ACHN (cell line): ENCODE results near the gene KIAA1671.

Experiments used
- DNase-seq: peaks from one replicate; pipeline ENCODE4 v3.0.0-alpha.2; 2015
- in situ Hi-C: cut with HindIII; loops from 2 replicates; pipeline ENCODE4 v1.10.0; 2017; ENCODE audit warnings: low sequenced_read_pairs, low pct_ligation_motif_present, low pct_unique_long_range_greater_than_20kb

The KIAA1671 gene

DNA sequence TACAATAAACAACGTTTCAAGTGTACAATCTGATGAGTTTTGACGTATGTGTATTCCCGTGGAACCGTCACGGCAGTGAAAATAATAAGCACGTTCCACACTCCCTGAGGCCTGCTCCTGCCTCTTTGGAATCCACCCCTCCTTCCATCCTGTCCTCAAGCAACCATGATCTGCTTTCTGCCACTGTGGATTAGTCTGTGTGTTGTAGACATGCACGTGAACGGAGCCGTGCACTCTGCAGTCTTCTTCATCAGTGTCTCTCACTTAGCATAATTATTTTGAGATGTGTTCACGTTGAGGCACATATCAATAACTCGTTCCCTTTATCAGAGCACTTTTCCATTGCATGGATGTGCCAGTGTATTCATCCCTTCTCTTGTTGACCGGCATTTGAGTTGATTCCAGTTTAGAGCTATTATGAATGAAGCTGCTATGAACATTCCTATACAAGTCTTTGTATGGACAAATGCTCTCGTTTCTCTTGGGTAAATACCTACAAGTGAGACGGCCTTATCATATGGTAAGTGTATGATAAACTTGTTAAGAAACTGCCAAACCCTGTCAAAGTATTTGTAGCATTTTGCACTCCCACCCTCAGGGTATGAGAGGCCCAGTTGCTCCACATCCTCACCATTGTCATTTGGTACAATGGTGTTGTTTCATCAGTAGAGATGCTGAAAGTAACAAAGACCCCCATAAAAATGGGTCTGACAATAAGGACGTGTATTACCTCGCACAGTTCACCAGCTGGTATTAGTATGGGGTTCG, 144.3 kb downstream of the KIAA1671 start:
- no peak for DNase-seq
- in situ Hi-C loops: no loop called here

DNA sequence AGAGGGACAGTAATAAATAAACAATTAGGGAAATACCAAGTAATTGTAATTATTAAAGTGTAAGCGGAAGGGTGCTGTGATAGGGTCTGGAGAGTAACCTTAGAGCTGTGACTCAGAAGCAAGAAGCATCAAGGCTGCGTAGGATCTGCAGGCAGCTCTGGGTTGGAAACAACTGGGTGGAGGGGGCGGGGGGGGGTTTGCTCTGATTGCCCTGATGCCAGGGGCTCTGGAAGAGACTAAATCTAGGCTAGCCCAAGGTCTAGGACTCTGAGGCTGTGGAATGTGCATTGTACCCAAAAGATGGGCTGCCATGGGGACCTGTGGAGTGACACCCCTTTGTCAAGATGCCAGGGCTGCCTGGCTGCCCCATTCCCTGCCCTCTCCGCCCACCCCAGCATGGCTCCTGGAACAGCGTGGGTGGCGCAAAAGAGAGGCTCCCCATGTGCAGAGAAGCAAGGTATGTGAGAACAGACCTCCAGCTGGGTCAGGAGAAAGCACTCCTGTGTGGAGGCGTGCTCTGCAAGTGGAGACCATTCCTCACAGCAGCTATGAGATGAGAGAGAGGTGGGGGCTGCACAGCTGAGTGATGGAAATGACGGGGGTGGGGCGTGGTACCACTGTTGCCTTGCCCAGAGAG, 146.0 kb downstream of the KIAA1671 start:
- in situ Hi-C loops: no loop called here
- DNase-seq: no peak

DNA sequence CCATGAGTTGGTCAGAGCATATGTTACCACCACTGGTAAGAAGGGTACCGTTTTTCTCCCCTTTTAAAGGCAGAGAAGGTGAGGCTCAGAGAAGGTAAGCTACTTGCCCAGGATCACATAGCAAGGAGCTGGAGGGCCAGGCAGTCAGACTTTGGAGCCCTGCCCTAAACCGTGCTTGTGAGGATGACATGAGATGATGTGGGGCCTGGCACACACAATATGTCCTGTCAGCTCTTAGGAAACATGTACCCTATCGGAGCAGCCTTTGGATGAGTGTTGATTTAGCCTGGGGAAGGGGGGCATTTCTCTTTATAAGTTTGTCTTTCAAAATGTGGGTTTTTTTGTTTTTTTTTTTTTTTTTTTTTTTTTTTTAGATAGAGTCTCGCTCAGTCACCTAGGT, 146.7 kb downstream of the KIAA1671 start:
- no peak for DNase-seq

DNA sequence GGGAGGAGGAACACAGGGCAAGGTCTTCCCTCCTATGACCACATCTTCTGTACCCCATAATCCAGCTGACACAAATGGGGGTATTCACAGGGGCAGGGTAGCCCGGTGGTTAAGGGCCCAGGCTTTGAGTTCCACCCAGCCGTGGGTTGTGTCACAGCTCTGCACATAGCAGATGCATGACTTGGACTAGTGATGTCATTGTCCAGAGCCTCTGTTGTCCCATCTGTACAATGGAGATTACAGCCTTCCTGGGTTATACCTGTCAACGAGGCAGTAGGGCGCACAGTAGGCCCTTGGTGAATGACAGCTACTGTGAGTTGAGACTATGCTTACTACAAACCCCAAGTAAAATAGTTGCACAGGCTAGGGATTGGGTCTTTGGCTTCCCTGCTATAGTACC, 147.9 kb downstream of the KIAA1671 start:
- no peak for DNase-seq
- in situ Hi-C loops: no loop called here

More for the DNA sequence above, 146.7 kb downstream of the KIAA1671 start:
- in situ Hi-C loops: no loop called here

DNA sequence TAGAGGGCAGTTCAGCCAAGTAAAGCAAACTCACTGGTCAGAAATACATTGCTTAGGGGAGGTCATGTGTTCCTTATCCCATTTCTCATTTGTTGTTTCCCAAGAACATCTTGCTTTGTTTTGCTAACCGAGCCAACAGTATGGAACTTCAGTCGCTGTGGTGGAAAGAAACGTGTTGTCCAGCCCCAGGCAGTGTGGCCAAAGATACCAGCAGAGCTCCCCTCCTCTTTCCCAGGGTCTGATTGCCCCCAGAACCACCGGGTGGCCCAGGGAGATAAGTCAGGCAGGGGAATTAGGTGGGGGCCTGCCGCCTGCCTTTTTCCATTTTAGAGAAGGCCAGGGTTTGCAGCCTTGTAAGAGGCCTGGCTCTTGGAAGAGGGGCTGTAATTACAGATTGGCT, 148.4 kb downstream of the KIAA1671 start:
- in situ Hi-C loops: no loop called here
- no peak for DNase-seq

DNA sequence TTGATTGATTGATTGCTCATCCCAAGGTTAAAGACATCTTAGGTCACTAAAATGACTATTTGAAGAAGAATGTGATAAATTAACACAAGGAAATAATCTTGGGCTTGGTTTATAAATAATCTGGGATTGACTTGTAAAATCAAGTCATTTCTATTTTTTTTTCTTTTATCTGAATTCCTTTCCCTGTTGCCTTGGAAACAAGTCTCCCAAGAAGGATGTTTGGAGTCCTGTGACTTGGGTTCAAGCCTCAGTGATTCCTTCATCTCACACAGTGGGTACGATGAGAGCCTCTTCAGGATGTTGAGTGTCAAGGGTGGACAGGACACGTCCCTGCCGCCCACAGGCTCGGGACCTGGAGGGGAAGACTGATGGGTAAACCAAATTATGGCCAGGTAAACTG, 149.0 kb downstream of the KIAA1671 start:
- DNase-seq: no peak
- in situ Hi-C loops: no loop called here

DNA sequence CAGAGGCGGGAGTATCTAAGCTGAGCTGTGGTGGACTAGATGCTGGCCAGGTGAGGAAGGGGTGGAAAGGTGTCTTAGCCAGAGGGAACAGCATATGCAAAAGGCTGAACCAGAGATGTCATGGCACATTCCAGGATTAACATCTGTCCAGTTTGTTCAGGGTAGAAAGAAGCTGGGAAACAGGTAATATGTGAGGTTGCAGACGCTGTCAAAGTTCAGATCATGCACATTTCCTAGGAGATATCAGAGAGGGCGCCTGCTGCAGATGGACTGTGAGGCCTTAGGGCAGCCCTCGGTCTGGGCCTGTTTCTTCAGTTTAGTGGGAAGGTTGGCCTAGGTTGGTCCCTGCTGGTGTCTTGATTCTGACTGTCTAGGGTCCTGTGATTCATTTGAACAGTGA, 149.5 kb downstream of the KIAA1671 start:
- no peak for DNase-seq
- in situ Hi-C loops: no loop called here

DNA sequence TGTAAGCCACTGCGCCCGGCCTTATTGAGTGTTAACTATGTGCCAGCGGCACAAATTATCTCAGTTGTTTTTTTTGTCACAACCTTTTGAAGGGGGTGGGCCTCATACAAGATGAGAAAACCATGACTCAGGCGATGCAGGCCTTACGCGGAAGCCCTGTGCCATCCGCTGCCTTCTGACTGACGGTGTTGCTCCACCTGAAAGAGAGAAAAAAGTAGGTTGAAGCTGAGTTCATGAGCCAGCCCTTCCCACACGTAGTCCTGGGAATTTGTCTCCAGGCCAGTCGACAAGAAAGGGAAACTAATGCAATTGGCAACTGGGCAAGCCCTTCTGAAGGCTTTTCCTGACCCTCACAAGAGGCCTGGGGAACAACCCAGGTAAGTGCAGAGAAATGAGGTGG, 150.2 kb downstream of the KIAA1671 start:
- no peak for DNase-seq
- in situ Hi-C loops: no loop called here

DNA sequence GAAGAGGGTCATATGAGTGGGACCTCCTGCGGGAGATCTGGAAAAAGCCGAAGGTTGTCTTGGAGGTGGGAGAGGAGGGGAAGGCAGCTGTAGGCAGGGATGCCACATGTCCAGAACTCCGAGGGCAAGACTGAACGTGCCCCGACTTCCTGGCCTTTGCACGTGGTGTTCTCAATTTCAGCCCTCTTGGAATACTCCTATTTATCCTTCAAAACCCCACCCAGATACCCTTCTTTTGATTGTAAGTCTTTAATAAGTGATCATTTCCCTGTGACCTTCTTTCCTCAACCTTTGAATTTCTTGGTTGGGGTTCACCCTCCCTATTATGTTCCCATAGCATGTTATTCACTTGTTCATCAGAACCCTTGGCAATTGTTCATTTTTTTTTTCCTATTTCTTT, 151.9 kb downstream of the KIAA1671 start:
- in situ Hi-C loops: no loop called here
- DNase-seq: no peak

DNA sequence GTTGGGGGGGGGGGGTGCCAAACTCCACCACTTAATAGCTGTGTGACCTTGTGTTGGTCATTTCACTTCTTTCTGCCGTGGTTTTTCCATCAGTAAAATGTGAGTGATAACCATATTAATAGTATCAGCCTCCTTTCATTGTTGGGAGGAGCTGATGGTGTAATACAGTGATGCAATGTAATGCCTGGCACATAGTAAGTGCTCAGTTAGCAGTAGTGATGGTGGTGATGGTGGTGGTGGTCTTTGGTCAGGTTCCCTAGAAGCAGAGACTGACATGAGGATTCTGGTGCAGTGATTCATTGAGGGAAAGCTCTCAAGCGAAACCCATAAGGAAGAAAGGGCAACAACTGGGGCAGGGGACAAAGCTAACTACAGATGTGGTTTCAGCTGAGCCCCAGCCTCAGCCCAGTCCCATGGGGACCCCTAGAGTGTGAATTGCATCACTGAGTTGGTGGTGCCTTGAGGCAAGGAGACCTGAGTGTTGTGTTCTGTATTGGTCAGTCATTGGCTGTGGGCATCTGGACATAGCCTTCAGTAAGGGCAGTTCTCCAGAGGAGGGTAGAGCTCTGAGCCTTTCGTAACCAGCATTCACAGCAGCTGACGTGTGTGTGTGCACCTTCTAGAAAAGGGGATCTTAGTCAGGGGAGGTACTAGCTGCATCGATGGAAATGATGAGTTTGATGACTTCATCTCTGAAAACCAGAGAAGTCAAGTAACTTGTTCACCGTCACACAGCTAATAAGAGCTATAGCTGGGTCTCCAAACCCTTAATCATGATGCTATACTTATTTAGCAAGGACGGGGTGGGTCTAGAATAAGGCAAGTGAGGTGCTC, 153.5 kb downstream of the KIAA1671 start:
- in situ Hi-C loops: no loop called here
- DNase-seq: no peak

DNA sequence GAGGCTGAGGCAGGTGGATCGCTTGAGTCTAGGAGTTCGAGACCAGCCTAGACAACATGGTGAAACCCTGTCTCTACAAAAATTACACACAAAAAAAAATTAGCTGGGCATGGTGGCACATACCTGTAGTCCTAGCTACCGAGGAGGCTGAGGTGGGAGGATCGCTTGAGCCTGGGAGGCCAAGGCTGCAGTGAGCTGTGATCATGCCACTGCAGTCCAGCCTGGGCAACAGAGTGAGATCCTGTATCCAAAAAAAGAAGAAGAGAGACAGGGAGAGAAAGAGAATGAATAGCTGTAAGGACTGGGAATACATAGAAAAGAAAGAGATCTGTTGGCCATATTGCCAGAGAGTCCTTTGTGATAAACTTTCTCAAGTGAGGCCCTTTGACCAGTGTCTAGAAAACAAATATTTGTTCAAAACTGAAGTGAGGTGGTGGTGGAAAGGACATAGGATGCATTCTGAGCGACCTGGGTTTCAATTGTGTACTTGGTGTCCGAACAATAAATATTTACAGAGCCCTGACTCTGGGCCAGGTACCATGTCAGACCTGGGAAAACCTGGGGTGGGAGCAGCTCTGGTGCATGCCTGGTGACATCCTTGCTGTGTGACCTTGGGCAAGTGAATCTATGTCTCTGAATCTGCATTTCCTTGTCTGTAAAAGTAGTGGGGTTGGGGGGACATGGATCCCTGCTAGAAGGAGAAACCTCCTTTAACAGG, 157.5 kb downstream of the KIAA1671 start:
- no peak for DNase-seq
- in situ Hi-C loops: no loop called here

DNA sequence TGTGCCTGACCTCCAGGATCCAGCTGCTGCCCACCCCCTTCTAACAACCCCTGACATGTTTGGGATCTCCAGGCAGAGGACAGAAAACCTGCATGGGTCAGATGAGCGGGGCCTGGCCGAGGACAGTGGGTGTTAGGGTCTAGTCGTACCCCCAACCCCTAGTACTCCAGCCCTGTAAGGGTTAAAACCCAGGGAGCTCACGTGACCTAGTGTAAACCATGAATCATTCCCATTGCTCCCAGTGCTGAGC, 158.0 kb downstream of the KIAA1671 start:
- no peak for DNase-seq
- in situ Hi-C loops: no loop called here

DNA sequence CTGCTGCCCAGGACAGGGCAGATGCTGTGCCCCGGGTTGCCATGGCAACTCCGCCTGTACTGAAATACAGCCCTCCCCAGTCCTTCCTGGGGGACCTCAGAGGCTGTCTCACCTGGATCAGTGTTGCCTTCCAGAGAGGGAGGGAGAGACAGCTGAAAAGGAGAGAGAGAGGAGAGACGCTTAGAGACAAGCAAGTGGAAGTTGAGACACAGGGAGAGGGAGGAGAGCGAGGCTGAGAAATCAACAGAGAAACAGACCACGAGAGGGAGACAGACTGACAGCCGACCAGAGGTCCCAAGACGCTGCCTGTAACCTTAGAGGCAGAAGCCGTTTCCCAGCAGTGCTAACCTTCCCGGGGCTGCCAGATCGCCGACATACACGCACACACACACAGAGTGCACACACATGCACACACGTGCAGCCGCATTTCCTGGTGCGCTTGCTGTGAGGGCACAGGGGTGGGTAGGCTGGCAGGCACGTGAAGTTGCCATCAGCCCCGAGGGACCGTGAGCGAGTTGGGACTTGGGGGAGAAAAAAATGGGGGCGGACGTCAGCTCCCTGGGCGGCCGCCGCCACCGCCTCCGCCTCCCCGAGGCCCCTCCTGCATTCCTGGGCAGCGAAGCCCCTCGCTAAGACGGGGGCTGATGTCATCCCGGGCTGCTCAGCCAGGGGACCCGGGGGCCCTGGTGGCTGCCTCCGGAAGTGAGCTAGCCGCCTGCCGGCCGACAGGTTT, 158.5 kb downstream of the KIAA1671 start:
- in situ Hi-C loops: no loop called here
- DNase-seq: peak; percentile 77

DNA sequence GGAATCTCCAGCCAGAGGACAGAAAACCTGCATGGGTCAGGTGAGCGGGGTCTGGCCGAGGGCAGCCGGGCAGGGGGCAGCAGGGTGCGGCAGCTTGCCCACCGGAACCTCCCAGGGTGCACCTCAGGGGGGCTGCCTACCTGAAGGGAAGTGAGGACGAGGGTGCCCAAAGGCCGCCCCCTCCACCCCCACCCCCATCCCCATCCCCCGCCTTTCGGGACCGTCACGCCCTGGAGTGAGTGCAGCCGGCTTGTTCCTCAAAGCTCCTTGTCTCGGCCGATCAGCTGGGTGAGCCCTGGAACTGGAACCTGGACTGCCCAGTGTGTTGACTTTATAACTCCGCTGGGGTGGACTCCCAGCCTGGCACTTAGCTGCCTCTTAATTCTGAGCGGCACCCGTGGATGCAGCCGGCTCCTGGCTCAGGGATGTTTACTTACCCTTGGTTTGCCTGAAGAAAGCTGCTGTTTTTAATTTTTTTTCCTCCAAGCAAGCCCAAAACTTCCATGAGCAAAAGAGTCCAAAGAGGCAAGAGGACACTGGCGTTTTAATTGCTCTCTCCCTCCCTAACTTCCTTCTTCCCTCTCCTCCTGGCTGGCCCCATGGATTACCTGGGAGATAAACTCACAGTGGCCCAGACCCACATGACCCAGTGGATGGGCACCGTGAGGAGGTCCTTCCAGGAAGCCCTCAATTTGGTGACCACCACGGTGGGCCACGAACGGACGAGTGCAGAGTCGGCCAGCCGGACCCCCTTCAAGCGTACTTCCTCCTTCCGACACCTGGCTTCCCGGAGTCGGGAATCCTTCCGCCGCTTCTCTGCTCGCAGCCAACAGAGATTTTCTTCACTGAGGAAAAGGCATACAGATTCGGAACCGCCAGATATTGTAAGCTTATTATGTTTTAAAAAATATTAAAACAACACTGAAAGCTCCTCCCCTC, 159.3 kb downstream of the KIAA1671 start:
- in situ Hi-C loops: no loop called here
- DNase-seq: peak; percentile 9

DNA sequence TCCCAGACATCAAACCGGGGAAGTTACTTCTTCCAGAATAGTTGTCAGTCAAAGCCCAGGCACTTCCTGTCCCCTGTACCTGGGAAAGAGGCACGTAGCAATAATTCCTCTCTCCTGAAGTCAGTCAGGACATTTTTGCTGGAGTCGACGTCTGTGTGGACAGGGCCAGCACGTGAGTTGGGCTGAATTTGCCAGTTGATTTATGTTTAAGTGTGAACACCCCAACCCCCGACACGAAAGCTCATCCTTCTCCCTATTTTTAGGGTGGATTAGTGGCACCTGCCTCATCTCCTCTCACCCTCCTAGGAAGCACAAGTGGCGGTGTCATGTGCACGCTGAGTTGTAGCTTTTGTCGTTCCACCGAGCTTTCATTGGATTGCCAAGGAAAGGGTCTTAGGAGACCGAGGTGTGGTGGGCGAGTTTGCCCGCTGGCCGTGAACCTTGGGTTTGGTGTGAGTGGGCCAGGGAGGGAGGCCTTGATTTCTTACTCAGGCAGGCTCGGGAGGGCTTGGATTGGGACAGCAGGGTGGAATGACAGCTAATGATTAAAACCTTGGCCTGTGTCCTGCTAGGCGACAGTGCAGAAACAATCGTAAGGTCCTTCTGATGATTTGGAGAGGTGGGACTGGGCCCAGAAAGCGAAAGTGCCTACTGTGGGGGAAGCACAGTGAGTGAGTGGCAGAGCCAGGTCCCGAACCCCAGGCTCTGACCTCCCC, 160.2 kb downstream of the KIAA1671 start:
- DNase-seq: no peak
- in situ Hi-C loops: no loop called here

DNA sequence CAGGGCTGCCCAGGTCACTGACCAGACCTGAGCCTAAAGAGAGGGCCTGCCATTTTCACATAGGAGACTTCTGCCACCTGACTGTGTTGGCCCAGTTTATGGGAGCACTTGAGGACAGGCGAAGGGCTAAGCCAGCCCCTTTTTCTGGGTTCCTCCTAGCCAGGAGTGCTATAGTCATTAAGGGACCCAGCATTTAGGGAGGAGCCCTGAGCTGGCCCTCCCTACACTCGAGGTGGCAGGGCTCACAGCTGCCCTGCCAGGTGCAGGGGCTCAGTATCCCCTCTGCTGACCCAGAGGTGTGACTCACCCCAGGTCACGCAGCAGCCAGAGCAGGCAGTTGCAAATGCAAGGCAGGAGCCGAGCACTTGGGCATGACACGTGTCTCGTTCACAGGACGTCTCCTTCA, 160.8 kb downstream of the KIAA1671 start:
- DNase-seq: peak; percentile 22
- in situ Hi-C loops: no loop called here
